Endodermal cell (in vitro differentiated cells): Measurements from ENCODE around the gene TRMT61A. TPM values are rescaled to one million over a fixed set of nuclear protein-coding genes. Genes with fewer than 3 reads are reported as not detected.

Source experiments
- DNase-seq: peaks from one replicate; pipeline ENCODE4 v3.0.0-alpha.2; 2017
- H3K27ac ChIP-seq: 2 replicates; pipeline ENCODE4 v1.5.1; 2013; ENCODE audit warnings: mild to moderate bottlenecking, low read depth, low read length, moderate library complexity
- H3K27me3 ChIP-seq: 2 replicates; pipeline ENCODE4 v1.6.1; 2013; ENCODE audit warnings: mild to moderate bottlenecking, low read length, moderate library complexity; ENCODE audit not compliant: insufficient read depth, control insufficient read depth, poor library complexity, severe bottlenecking
- H3K36me3 ChIP-seq: 2 replicates; pipeline ENCODE4 v1.7.0; 2013; ENCODE audit warnings: mild to moderate bottlenecking, low read length, moderate library complexity; ENCODE audit not compliant: control insufficient read depth, insufficient read depth
- H3K4me1 ChIP-seq: one replicate; pipeline ENCODE4 v1.7.0; 2013; ENCODE audit warnings: low read length; ENCODE audit not compliant: control insufficient read depth, insufficient read depth
- H3K4me3 ChIP-seq: 2 replicates; pipeline ENCODE4 v1.5.1; 2013; ENCODE audit warnings: mild to moderate bottlenecking, low read length, moderate library complexity
- H3K9ac ChIP-seq: 2 replicates; pipeline ENCODE4 v1.6.1; 2013; ENCODE audit warnings: mild to moderate bottlenecking, low read length, moderate library complexity; ENCODE audit not compliant: poor library complexity, severe bottlenecking; ENCODE audit errors: extremely low read depth
- H3K9me3 ChIP-seq: 2 replicates; pipeline ENCODE4 v1.6.1; 2013; ENCODE audit warnings: mild to moderate bottlenecking, low read length, moderate library complexity; ENCODE audit not compliant: control insufficient read depth
- H3K27ac Mint-ChIP-seq: 2 replicates; pipeline ENCODE4 v1.8.0; 2020; ENCODE audit warnings: mixed read lengths
- H3K27me3 Mint-ChIP-seq: 2 replicates; pipeline ENCODE4 v1.8.0; 2021; ENCODE audit warnings: mild to moderate bottlenecking, mixed read lengths; ENCODE audit not compliant: insufficient read depth
- H3K36me3 Mint-ChIP-seq: 2 replicates; pipeline ENCODE4 v1.8.0; 2020; ENCODE audit warnings: low read depth, mixed read lengths
- H3K4me1 Mint-ChIP-seq: 2 replicates; pipeline ENCODE4 v1.8.0; 2020; ENCODE audit warnings: mixed read lengths
- H3K4me3 Mint-ChIP-seq: 2 replicates; pipeline ENCODE4 v1.8.0; 2020; ENCODE audit warnings: mild to moderate bottlenecking, moderate library complexity, mixed read lengths
- H3K9me3 Mint-ChIP-seq: 2 replicates; pipeline ENCODE4 v1.8.0; 2020; ENCODE audit warnings: mild to moderate bottlenecking, mixed read lengths
- CTCF ChIP-seq: fragments of 200-600 bp; sonication (generic); conservative IDR thresholded peaks from 2 replicates; pipeline ENCODE4 v1.5.0; 2021; ENCODE audit warnings: antibody characterized with exemption, mild to moderate bottlenecking
- WGBS, 2 experiments: methylation state at CpG; one replicate each; pipeline versions ENCODE4 v1.1.5 to v1.1.7; 2013; ENCODE audit warnings: missing lambda C conversion rate in 2 of 2, mixed read lengths in 1 of 2; ENCODE audit not compliant: insufficient coverage in 1 of 2, insufficient read length in 1 of 2; 5-methylcytosine and 5-hydroxymethylcytosine counted together
- total RNA-seq, 2 donors: library from RNA; stranded (reverse); fragmentation: NEBNext Ultra II Directional in 1 of 2; extraction: Animal tissue kit (Norgen Biotek cat#: 25700) in 1 of 2; gene quantifications; 2 replicates in 1 of 2; 3 replicates in 1 of 2; pipeline ENCODE4 v1.2.1, GENCODE V29; 2021

TRMT61A gene
- total RNA-seq, 2 donors from 2014 or later: 7.4 to 7.9 TPM

GRCh38 chr14:103545219-103545914 is 16.4 kb downstream of the TRMT61A start:
- H3K9me3 ChIP-seq: no peaks in the 10 kb centered on the region
- no peaks in the 10 kb centered on the region for H3K27me3 ChIP-seq
- WGBS, 2 experiments: 87 to 91% methylated on average over 15 to 29 of the region's 29 CpGs
- TF ChIP-seq CTCF: no peak
- H3K4me3 Mint-ChIP-seq: no peak overlapping the region
- H3K36me3 Mint-ChIP-seq: no peaks in the 10 kb centered on the region
- DNase-seq: no peak
- H3K27ac ChIP-seq: peak overlapping the region; percentile 38
- H3K4me3 ChIP-seq: no peak overlapping the region
- no peaks in the 10 kb centered on the region for H3K9me3 Mint-ChIP-seq
- no peaks in the 10 kb centered on the region for H3K36me3 ChIP-seq
- H3K4me1 Mint-ChIP-seq: no peaks in the 10 kb centered on the region
- H3K9ac ChIP-seq: no peak overlapping the region
- no peak overlapping the region for H3K27ac Mint-ChIP-seq
- peaks cover 11% of the 10 kb centered on the region for H3K4me1 ChIP-seq
- H3K27me3 Mint-ChIP-seq: no peaks in the 10 kb centered on the region

- Mint-ChIP-seq H3K27ac (no peak overlapping the region), H3K4me1 (no peaks in the 10 kb centered on the region), H3K4me3 (no peak overlapping the region), H3K36me3 (no peaks in the 10 kb centered on the region), H3K9me3 (no peaks in the 10 kb centered on the region), H3K27me3 (no peaks in the 10 kb centered on the region)
- Histone ChIP-seq H3K27ac (peak overlapping the region; percentile 38), H3K36me3 (no peaks in the 10 kb centered on the region), H3K4me3 (no peak overlapping the region), H3K9me3 (no peaks in the 10 kb centered on the region), H3K27me3 (no peaks in the 10 kb centered on the region), H3K9ac (no peak overlapping the region), H3K4me1 (peaks cover 11% of the 10 kb centered on the region)
- TF ChIP-seq CTCF: no peak
- DNase-seq: no peak
- 87 to 88% methylated on average over 15 to 27 of the region's 27 CpGs for WGBS, 2 experiments
Measured at GRCh38 chr14:103545915-103546651, 17.1 kb downstream of the TRMT61A start.

GRCh38 chr14:103546652-103547454 is 17.9 kb downstream of the TRMT61A start:
- DNase-seq: peak; percentile 96
- 31 to 41% methylated on average over 14 to 21 of the region's 21 CpGs for WGBS, 2 experiments
- H3K27ac Mint-ChIP-seq: no peak overlapping the region
- no peaks in the 10 kb centered on the region for H3K4me1 Mint-ChIP-seq
- H3K9me3 Mint-ChIP-seq: no peaks in the 10 kb centered on the region
- Histone ChIP-seq H3K4me3 (no peak overlapping the region), H3K27ac (no peak overlapping the region), H3K9me3 (no peaks in the 10 kb centered on the region), H3K4me1 (peaks cover 11% of the 10 kb centered on the region), H3K27me3 (no peaks in the 10 kb centered on the region), H3K9ac (no peak overlapping the region), H3K36me3 (no peaks in the 10 kb centered on the region)
- no peak overlapping the region for H3K4me3 Mint-ChIP-seq
- H3K27me3 Mint-ChIP-seq: no peaks in the 10 kb centered on the region
- TF ChIP-seq CTCF: peak; percentile 97
- no peaks in the 10 kb centered on the region for H3K36me3 Mint-ChIP-seq
